HepG2 (cell line): ENCODE results near the gene SFXN5. TPM values are rescaled to one million over a fixed set of nuclear protein-coding genes. Genes with fewer than 3 reads are reported as not detected.
A peak's percentile ranks its signal among the peaks of the same experiment; 100 is the strongest.

Experiments used
- FOXK1 ChIP-seq: sonication (generic); formaldehyde crosslinking; IDR thresholded peaks from 2 replicates; pipeline ENCODE4 v1.4.0; 2020; ENCODE audit warnings: low read depth, missing genetic modification reagents, borderline replicate concordance
- HMG20A ChIP-seq: IDR thresholded peaks from 2 replicates; pipeline ENCODE4 v1.6.1; 2016; ENCODE audit warnings: borderline replicate concordance
- HOXA5 ChIP-seq: sonication (generic); formaldehyde crosslinking; IDR thresholded peaks from 2 replicates; pipeline ENCODE4 v1.4.0; 2020; ENCODE audit warnings: missing genetic modification reagents
- HOXD1 ChIP-seq: sonication (generic); formaldehyde crosslinking; IDR thresholded peaks from 2 replicates; pipeline ENCODE4 v1.5.0; 2020; ENCODE audit warnings: missing genetic modification reagents
- KDM2A ChIP-seq: sonication (generic); formaldehyde crosslinking; IDR thresholded peaks from 2 replicates; pipeline ENCODE4 v1.4.0; 2020; ENCODE audit warnings: low read depth, missing genetic modification reagents, borderline replicate concordance
- MLXIP ChIP-seq: sonication (generic); formaldehyde crosslinking; IDR thresholded peaks from 2 replicates; pipeline ENCODE4 v1.9.0; 2021; ENCODE audit warnings: missing genetic modification reagents, borderline replicate concordance
- MYNN ChIP-seq: sonication (generic); formaldehyde crosslinking; IDR thresholded peaks from 2 replicates; pipeline ENCODE4 v1.4.0; 2020; ENCODE audit warnings: mild to moderate bottlenecking, low read depth, missing genetic modification reagents
- NR1H2 ChIP-seq: sonication (generic); formaldehyde crosslinking; IDR thresholded peaks from 2 replicates; pipeline ENCODE4 v1.8.1; 2022; ENCODE audit warnings: low read depth, missing genetic modification reagents, borderline replicate concordance
- PHF8 ChIP-seq: sonication (generic); formaldehyde crosslinking; IDR thresholded peaks from 2 replicates; pipeline ENCODE4 v1.5.0; 2020; ENCODE audit warnings: missing genetic modification reagents
- PRDM10 ChIP-seq: sonication (generic); formaldehyde crosslinking; IDR thresholded peaks from 2 replicates; pipeline ENCODE4 v1.4.0; 2020; ENCODE audit warnings: low read depth, missing genetic modification reagents
- RFXAP ChIP-seq: sonication (generic); formaldehyde crosslinking; IDR thresholded peaks from 2 replicates; pipeline ENCODE4 v1.4.0; 2020; ENCODE audit warnings: missing genetic modification reagents, borderline replicate concordance
- RXRA ChIP-seq: sonication (generic); formaldehyde crosslinking; IDR thresholded peaks from 2 replicates; pipeline ENCODE4 v1.5.1; 2020; ENCODE audit warnings: missing genetic modification reagents
- SETDB1 ChIP-seq: sonication (generic); formaldehyde crosslinking; IDR thresholded peaks from 2 replicates; pipeline ENCODE4 v1.5.1; 2020; ENCODE audit warnings: missing genetic modification reagents, mild to moderate bottlenecking, borderline replicate concordance
- ZBTB33 ChIP-seq: sonication (generic); formaldehyde crosslinking; IDR thresholded peaks from 2 replicates; pipeline ENCODE4 v1.4.0; 2020; ENCODE audit warnings: missing genetic modification reagents
- ZBTB43 ChIP-seq: sonication (generic); formaldehyde crosslinking; conservative IDR thresholded peaks from 2 replicates; pipeline ENCODE4 v1.4.0; 2020; ENCODE audit warnings: missing genetic modification reagents
- ZC3H13 ChIP-seq: sonication (generic); formaldehyde crosslinking; IDR thresholded peaks from 2 replicates; pipeline ENCODE4 v1.8.1; 2023; ENCODE audit warnings: mild to moderate bottlenecking, missing genetic modification reagents, moderate library complexity
- ZFY ChIP-seq: sonication (generic); formaldehyde crosslinking; IDR thresholded peaks from 2 replicates; pipeline ENCODE4 v1.4.0; 2020; ENCODE audit warnings: missing genetic modification reagents
- ZNF549 ChIP-seq: sonication (generic); formaldehyde crosslinking; IDR thresholded peaks from 2 replicates; pipeline ENCODE4 v1.5.0; 2020; ENCODE audit warnings: missing genetic modification reagents
- ZNF772 ChIP-seq: sonication (generic); formaldehyde crosslinking; IDR thresholded peaks from 2 replicates; pipeline ENCODE4 v1.5.0; 2020; ENCODE audit warnings: mild to moderate bottlenecking, missing genetic modification reagents
- polyA plus RNA-seq, 8 experiments: library from polyadenylated mRNA; depleted of rRNA in 3 of 8; stranded (reverse) in 7 of 8; unstranded in 1 of 8; fragments of >200 nt; fragmentation: Illumina TruSeq in 4 of 8; extraction: Trizol in 4 of 8; gene quantifications; 2 replicates each; pipeline versions ENCODE4 v1.2.1 to v1.2.3, GENCODE V29; 2011 to 2016; ENCODE audit warnings: low read depth in 4 of 8, missing spikeins in 1 of 8, mixed read lengths in 1 of 8; ENCODE audit not compliant: insufficient read depth in 1 of 8
- total RNA-seq, 5 experiments: library from RNA; depleted of rRNA; stranded (reverse); fragments of >200 nt; fragmentation: Illumina TruSeq; extraction: Trizol; gene quantifications; 2 replicates each; pipeline ENCODE4 v1.2.3, GENCODE V29; 2016; ENCODE audit warnings: low read depth in 1 of 5

Gene SFXN5
- total and polyA plus RNA-seq, 2 of the 13 experiments (the other 11 are each of a cell fraction or from before 2014, with no cell fraction given) = 34.9 to 37.4 TPM

- TF ChIP-seq RFXAP (CRISPR knock-in tag) (no peak), ZNF772 (CRISPR knock-in tag) (no peak), NR1H2 (CRISPR knock-in tag) (no peak), RXRA (no peak), MLXIP (CRISPR knock-in tag) (no peak; the same call in 1 of the 2 replicates), MYNN (CRISPR knock-in tag) (no peak; the same call in 1 of the 2 replicates), HOXA5 (CRISPR knock-in tag) (no peak; the same call in none of the 2 replicates), HOXD1 (CRISPR knock-in tag) (peak; percentile 71), ZNF549 (CRISPR knock-in tag) (no peak), ZBTB43 (CRISPR knock-in tag) (no peak; the same call in 1 of the 2 replicates), PRDM10 (CRISPR knock-in tag) (no peak), PHF8 (peak; percentile 76; the same call in 1 of the 2 replicates), ZBTB33 (no peak), ZFY (no peak), SETDB1 (CRISPR knock-in tag) (peak; percentile 87; the same call in 1 of the 2 replicates), KDM2A (peak; percentile 72; the same call in 1 of the 2 replicates), ZC3H13 (no peak; the same call in 1 of the 2 replicates), FOXK1 (peak; percentile 18; the same call in 1 of the 2 replicates), HMG20A (no peak)
These were observed 41.7 kb upstream of the SFXN5 start, which contains the start of gene RAB11FIP5 (continued) for GRCh38 chr2:73112913-73113854.
